GM12891 (cell line): Measurements from ENCODE around the gene SCAMP4.

ENCODE experiments used
- PAX5 ChIP-seq: IDR thresholded peaks from 2 replicates; pipeline ENCODE4 v1.6.1; 2011; ENCODE audit warnings: low read length, moderate library complexity, mild to moderate bottlenecking; ENCODE audit not compliant: insufficient read depth, severe bottlenecking
- POLR2A ChIP-seq: IDR thresholded peaks from 2 replicates; pipeline ENCODE4 v1.6.1; 2011; ENCODE audit warnings: low read depth, low read length, control low read depth
- POLR2AphosphoS5 ChIP-seq: IDR thresholded peaks from 2 replicates; pipeline ENCODE4 v1.6.1; 2011; ENCODE audit warnings: low read depth, low read length, control low read depth
- POU2F2 ChIP-seq: IDR thresholded peaks from 2 replicates; pipeline ENCODE4 v1.6.1; 2011; ENCODE audit warnings: low read depth, mild to moderate bottlenecking, control low read depth, low read length, moderate library complexity
- SPI1 ChIP-seq: IDR thresholded peaks from 2 replicates; pipeline ENCODE4 v1.6.1; 2011; ENCODE audit warnings: low read depth, low read length, control low read depth
- TAF1 ChIP-seq: IDR thresholded peaks from 2 replicates; pipeline ENCODE4 v1.6.1; 2011; ENCODE audit warnings: low read depth, low read length, control low read depth

- no peak for TF ChIP-seq SPI1
- no peak for TF ChIP-seq POU2F2
- no peak for TF ChIP-seq POLR2A
- TF ChIP-seq POLR2AphosphoS5, result no peak
- no peak for TF ChIP-seq PAX5
- no peak for TF ChIP-seq TAF1
Measured at GRCh38 chr19:1944916-1945561, 39.8 kb downstream of the SCAMP4 start.
